HEK293T (cell line): ENCODE data around the gene LHX3.

Experiments
- BHLHE40 ChIP-seq: fragments of 450-650 bp; IDR thresholded peaks from 2 replicates; pipeline ENCODE4 v1.6.1; 2016; ENCODE audit warnings: mild to moderate bottlenecking, moderate library complexity, borderline replicate concordance
- HDGF ChIP-seq: fragments of 450-650 bp; IDR thresholded peaks from 2 replicates; pipeline ENCODE4 v1.6.1; 2017; ENCODE audit warnings: antibody characterized with exemption, borderline replicate concordance
- LEF1 ChIP-seq: fragments of 450-650 bp; IDR thresholded peaks from 2 replicates; pipeline ENCODE4 v1.6.1; 2017; ENCODE audit warnings: mild to moderate bottlenecking, borderline replicate concordance
- SP1 ChIP-seq: fragments of 450-650 bp; IDR thresholded peaks from 2 replicates; pipeline ENCODE4 v1.6.1; 2017
- ZNF384 ChIP-seq: fragments of 450-650 bp; IDR thresholded peaks from 2 replicates; pipeline ENCODE4 v1.6.1; 2016

DNA sequence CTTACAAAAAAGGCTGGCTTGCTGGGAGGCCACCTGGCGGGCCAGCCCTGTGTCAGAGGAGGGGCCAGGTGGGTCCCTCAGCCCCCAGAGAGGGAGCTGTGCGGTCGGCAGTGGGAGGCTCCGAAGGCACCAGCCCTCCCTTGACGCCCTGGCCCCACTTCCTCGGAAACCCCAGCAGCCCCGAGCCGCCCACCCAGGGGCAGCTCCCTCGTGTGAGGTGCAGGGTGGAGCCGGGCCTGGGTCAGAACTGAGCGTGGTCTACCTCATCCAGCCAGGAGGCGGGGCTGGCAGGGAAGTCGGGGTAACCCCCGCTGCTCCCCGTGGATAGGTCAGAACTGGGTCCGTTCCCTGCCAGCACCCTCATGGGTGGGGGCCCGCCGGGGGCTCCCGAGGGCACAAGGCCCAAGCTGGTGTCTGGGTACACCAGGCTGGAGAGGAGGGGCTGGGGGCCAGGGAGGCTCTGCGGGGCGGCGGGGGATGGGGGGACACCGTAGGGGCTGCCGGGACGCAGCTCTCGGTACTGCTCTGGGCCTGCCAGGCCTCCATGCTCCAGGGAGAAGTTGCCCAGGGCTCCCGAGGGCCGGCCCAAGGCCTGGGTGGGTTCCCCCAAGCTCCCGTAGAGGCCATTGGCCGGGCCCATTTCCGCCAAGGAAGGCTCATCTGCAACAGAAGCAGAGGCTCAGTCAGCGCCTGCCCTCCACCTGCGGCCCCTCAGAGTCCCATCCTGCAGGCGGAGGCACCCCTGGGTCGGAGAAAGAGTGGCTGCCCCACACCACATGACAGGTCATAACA lies 7.6 kb downstream of the LHX3 start:
- TF ChIP-seq HDGF (no peak), LEF1 (no peak), SP1 (no peak), BHLHE40 (no peak), ZNF384 (no peak)
